ENCODE measurements around the gene CEPT1.

CEPT1 gene

DNA sequence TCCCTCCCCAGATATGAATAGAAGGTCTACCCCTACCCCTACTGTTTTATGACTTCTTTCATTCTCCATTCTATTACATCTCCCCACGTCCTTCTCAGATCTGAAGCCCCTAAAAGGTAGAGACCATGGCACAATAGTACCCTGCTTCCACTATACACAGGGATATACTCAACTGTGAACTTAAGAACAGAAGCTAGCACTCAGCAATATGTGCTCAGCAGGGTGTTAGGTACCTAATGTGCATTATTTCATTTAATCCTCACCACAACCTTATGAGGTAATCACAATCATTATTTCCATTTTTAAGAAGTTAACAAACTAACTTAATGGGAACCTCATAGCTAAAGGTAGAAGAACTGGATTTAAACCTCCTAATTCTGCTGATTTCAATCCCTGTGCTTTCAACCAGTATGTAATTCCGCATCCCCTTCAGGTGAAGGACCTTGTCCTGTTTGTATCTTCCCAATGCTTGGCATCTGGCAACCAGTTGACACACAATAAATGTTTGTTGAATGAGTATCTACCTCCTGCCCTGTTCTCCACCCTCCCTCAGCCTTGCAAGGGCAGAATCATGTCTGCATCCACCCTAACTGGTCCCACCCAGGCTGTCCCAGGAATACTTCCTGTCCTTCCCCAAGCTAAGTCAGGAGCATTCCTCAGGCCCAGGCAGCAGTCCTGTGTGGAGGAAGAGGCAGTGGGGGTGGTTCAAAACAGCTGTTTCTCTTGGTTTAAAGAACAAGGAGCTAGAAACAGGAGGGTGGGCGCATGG lies 53.9 kb downstream of the CEPT1 start:
- DNase-seq, result no peak

DNA sequence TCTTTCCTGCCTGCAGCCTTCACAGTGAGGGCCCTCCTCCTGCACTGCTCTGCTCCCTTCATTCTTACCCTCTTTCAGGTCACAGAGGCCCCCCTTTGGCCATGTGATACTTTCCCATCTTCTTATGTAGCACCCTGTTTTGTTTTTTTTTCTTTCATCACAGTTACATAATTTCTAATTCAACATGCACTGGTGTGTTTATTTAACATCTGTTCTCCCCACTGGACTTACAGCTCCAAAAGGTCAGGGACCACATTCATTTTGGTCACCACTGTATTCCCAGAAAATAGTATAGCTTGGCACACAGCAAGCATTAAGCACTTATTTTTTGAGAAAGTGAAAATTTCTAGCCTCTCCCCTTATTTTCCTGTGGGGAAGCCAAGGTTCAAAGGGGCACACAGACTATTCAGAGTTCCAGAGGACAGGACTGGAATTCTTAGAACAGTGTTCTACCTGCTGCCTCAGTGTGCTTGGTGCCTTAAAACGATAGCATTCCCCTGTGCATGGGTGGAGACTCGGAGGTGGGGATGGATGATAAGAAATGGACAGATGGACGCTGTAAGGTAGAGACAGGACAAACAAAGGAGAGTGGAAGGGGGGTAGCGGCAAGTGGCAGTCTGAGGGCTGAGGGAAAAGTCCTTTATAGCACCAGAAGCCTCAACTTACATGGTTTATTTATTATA lies 55.1 kb downstream of the CEPT1 start:
- DNase-seq, result no peak

GRCh38 chr1:111196213-111196612 lies 56.2 kb downstream of the CEPT1 start:
- DNase-seq, result no peak

DNA sequence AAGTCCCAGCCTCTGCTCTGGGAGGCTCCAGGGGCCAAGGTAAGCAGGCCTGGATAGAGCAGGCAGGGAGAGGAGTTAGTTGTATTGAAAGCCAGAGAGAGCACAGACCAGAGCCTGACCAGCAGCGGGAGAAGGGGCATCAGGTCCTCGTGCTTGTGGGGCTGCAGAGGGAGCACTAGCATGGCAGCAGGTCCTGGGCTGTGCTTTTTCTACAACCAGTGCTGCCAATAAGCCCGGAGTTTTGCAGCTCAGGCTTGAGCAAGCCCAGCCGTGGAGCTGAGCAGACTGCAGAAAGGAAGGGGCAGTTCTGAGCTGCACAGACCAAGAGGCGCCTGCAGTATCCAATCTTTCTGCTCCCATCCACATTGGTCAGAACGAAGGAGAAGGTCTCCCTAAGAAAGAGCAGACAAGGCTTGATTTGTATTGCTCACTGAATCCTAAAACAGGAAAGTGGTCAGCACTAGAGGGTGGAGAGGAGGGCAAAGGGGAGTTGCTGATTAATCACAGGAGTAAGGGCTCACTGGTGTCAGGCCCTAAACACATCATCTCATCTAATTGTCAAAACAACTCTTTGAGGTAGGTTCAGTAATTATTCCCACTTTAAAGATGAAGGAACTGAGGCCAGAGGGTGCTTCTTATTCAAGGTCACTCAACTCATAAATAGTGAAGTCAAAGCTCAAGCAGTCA lies 57.7 kb downstream of the CEPT1 start:
- no peak for DNase-seq

- no peak for DNase-seq
Observed at GRCh38 chr1:111198836-111199235, 58.8 kb downstream of the CEPT1 start.

DNA sequence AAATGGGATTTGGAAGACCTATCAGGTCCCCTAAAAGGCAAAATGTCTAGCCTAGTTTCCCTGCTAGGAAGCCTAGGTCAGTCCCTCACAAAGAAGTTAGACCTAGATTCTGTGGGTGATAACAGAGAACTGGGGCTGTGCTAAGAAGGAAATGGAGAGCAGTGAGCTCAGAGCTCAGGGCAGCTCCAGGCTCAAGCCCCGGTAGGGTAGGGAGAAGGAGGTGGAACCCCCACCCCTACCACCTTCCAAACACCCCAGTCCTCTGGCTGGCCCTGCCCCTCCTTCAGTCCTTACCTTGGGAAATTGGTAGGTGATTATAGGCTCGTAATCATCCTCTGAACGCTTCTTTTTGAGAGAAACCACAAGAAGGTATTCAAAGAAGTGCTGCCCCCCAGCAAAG lies 59.3 kb downstream of the CEPT1 start:
- DNase-seq, result no peak

- DNase-seq, result no peak
Observed at GRCh38 chr1:111199881-111200801, 60.1 kb downstream of the CEPT1 start, which contains the start of gene DENND2D. Gene DENND2D (minus strand): TSS chr1:111200646. CDS start chr1:111200459, 187 bp downstream.

GRCh38 chr1:111200802-111201161 lies 60.8 kb downstream of the CEPT1 start:
- DNase-seq, result no peak

- no peak for DNase-seq
Observed at GRCh38 chr1:111201275-111202090, 61.5 kb downstream of the CEPT1 start.

- DNase-seq, result no peak
Observed at GRCh38 chr1:111202366-111202706, 62.3 kb downstream of the CEPT1 start.

DNA sequence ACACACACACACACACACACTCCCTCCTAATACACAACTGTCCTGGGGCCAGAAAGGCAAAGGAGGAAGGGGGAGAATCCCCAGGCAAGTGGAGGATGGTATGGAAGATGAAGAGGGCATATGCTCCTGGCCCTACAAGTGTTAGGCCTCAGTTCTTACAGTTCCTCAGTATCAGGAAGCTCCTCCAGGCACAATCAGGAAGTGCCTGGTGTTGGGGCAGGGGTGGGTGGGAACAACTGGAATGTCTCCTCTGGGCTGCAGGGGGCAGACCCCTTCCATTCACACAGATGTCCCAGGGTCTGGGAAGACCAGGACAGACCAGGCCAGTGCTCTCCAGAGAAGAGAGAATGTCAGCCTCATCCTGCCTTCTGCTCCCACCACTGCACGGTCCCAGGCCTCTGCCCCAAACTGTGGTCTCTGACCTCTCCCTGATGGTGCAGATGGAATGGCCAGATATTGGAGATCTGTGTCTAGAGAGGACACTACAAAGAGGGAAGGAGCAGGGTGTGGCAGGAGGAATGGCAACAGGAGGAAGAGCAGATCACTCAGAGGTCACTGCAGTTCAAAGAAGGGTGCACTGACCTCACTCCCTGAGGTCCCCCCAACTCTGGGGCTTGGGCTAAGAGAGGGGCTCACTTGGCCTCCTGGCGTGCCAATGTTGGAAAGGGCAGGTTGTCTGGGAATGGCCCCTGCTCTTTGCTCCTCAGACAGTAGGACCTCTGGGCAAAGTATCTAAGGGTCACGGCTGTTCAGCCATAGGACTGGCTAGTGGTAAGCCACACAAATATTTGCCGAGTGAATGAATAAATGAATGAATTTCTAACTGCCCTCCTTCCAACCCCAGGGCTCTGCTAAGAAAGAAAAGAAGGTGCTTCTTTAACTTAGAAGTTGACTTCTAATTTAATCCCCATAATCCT lies 62.9 kb downstream of the CEPT1 start:
- no peak for DNase-seq

DNA sequence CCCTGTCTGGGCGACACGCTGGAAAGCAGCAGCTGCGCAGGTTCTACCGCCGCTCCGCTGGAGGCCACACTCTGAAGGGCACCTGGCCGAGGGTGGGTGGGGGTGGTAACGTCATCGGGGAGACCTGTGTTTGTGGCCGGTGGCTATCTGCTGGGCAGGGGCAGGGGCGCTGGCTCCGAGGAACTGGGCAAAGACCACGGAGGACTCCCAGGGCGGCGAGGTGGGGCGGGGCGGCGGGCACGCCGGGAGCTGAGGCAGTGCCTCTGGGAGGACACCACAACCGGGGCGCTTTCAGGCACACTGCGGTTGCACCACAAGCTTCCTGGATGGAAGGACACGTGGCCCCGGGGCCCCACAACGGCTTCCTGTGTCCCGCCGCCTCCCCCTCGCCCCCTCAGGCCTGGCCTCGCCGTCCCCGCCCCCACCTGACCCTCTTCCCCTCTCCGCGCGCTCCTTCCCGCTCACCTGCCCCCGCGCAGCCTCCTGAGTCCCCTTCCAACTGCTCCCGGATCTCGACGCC lies 63.7 kb downstream of the CEPT1 start:
- peak; percentile 63 for DNase-seq

- DNase-seq, result peak; percentile 17
Observed at GRCh38 chr1:111204201-111204982, 64.4 kb downstream of the CEPT1 start.

DNA sequence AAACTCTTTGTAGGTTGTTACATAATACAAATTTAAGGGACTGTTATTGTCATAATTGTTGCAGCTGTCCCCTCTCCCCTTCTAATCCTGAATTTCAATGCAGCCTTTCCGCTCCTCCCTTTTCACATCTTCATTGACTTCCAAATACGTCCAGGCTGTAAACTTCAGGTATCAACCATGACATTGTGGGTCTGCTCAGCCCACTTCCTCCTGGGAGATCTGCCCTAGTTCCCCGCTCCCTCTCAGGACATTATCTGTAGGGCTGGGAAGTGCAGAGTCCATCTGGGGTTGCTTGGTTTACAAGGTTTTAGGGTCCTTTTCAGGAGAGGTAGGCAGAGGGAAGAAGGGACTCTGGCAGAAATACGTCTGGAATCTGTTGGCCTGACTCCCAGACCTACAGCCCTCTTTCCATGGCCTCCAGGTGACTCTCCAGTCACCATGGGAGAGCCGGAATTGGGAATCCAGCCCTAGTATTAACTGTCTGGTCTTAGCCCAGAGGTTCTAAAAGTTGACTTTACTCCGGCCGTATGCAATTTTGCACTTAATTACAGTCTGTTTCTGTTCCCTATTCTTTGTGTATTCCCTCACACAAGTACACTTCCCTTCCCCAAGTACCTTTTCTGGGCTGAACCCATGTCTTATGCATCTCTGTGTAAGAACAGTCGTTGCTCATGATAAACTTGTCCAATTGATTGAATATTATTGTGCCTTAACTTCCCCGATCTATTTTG lies 65.1 kb downstream of the CEPT1 start:
- DNase-seq, result no peak

DNA sequence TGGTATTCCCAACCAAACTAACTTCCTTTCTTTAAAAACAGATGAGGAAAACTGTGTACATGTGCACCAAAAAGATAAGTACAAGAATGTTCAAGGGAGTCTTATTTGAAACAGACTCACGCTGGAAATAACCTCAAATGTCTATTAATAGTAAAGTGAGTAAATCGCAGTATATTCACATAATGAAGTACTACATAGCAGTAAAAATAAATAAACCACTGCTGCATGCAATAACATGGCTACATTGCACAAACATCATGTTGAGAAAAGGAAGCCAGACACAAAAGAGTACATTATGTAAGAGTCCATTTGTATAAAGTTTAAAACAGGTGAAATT lies 65.7 kb downstream of the CEPT1 start:
- DNase-seq, result no peak

GRCh38 chr1:111208921-111209320 lies 68.9 kb downstream of the CEPT1 start:
- no peak for DNase-seq

DNA sequence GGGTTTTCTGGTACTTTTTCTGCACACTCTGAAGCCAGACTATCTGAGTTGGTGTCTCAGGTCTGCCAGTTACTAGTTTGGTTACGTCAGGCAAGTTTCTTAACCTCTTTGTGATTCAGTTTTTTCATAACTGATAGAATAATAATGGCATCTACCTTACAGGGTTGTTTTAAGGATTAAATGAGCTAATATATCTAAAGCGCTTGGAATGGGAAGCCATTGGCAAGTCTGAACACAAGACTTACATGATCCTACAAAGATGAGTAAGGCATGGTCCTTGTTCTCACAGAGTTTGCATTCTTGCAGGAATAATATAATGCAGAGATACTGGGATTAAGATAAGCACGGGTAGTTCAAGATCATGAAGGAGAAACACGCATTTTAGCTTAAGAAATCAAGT lies 69.6 kb downstream of the CEPT1 start:
- DNase-seq, result no peak

DNA sequence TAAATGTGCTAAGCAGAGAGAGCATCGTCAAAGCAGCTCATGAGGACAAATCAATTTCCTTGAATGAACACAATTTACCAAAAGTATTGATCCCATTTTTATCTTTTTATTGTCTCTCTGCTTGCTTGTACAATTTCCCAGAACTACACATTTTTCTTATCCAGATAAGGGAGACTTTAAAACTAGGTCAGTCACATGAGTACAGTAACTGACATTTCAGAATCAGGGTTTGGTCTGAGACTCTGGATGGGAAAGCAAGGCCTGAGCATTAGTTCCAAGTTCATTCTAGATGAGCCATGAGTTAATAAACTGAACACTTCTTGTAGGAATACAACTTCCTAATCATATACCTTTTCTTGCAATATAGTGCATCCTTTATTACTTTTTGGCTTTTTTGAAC lies 71.9 kb downstream of the CEPT1 start:
- no peak for DNase-seq

- DNase-seq, result no peak
Observed at GRCh38 chr1:111212634-111213335, 72.8 kb downstream of the CEPT1 start.

All from NCI-H510A treated with DMSO at 0.1 percent for 48 hours (cell line).